DOHH2 (cell line): ENCODE measurements around the gene MAGI1.

Experiments used
- H3F3A ChIP-seq: fragments of 200-600 bp; sonication (generic), shearing (Covaris generic); 2 replicates; pipeline ENCODE4 v1.6.0; 2016; ENCODE audit warnings: antibody characterized with exemption, mild to moderate bottlenecking; ENCODE audit not compliant: control insufficient read depth, insufficient read depth
- H3K27ac ChIP-seq: fragments of 200-600 bp; sonication (generic); 2 replicates; pipeline ENCODE4 v1.5.1; 2014; ENCODE audit warnings: low read depth, mild to moderate bottlenecking, low read length, moderate library complexity
- H3K27me3 ChIP-seq: fragments of 200-600 bp; sonication (generic); 2 replicates; pipeline ENCODE4 v1.6.1; 2014; ENCODE audit warnings: mild to moderate bottlenecking, low read length, mixed read lengths; ENCODE audit not compliant: control insufficient read depth
- H3K36me3 ChIP-seq: fragments of 200-600 bp; sonication (generic); 2 replicates; pipeline ENCODE4 v1.6.1; 2014; ENCODE audit warnings: mild to moderate bottlenecking, low read length, moderate library complexity, mixed read lengths; ENCODE audit not compliant: control insufficient read depth
- H3K4me1 ChIP-seq: fragments of 200-600 bp; sonication (generic); 2 replicates; pipeline ENCODE4 v1.6.1; 2014; ENCODE audit warnings: mild to moderate bottlenecking, low read length, mixed read lengths; ENCODE audit not compliant: control insufficient read depth
- H3K4me2 ChIP-seq: fragments of 200-600 bp; sonication (generic); 2 replicates; pipeline ENCODE4 v1.6.0; 2014; ENCODE audit warnings: mild to moderate bottlenecking, low read length, moderate library complexity
- H3K4me3 ChIP-seq: fragments of 200-600 bp; sonication (generic); 2 replicates; pipeline ENCODE4 v1.5.1; 2014; ENCODE audit warnings: mild to moderate bottlenecking, low read length, mixed read lengths
- H3K79me2 ChIP-seq: fragments of 200-600 bp; sonication (generic); 2 replicates; pipeline ENCODE4 v1.6.1; 2014; ENCODE audit warnings: mild to moderate bottlenecking, low read length, mixed read lengths; ENCODE audit not compliant: control insufficient read depth
- H3K9me2 ChIP-seq: fragments of 200-600 bp; sonication (generic); replicated peaks from 2 replicates; pipeline ENCODE4 v1.6.1; 2014; ENCODE audit warnings: mild to moderate bottlenecking, low read length, mixed read lengths; ENCODE audit not compliant: control insufficient read depth
- H3K9me3 ChIP-seq: fragments of 200-600 bp; sonication (generic); 2 replicates; pipeline ENCODE4 v1.6.1; 2014; ENCODE audit warnings: antibody characterized with exemption, low read length, mixed read lengths; ENCODE audit not compliant: control insufficient read depth, insufficient read depth
- H4K20me1 ChIP-seq: fragments of 200-600 bp; sonication (generic); 2 replicates; pipeline ENCODE4 v1.6.0; 2014; ENCODE audit warnings: low read depth, mild to moderate bottlenecking, antibody characterized with exemption, low read length, moderate library complexity; ENCODE audit not compliant: control insufficient read depth, insufficient read depth
- EZH2phosphoT487 ChIP-seq: fragments of 200-600 bp; sonication (generic); IDR thresholded peaks from 2 replicates; pipeline ENCODE4 v1.6.1; 2017; ENCODE audit warnings: borderline replicate concordance, mild to moderate bottlenecking, antibody characterized with exemption, low read length, moderate library complexity, mixed read lengths
- TF ChIP-seq, protein P1 (sequence below): fragments of 200-600 bp; sonication (generic); IDR thresholded peaks from one replicate; pipeline ENCODE4 v1.5.1; 2014; ENCODE audit warnings: antibody characterized with exemption, mild to moderate bottlenecking, low read depth, low read length; ENCODE audit not compliant: poor library complexity, severe bottlenecking

The MAGI1 gene

GRCh38 chr3:65422154-65422553 lies 616.6 kb downstream of the MAGI1 start:
- Histone ChIP-seq H3K36me3 (no peaks in the 10 kb centered on the region), H3K4me3 (no peak overlapping the region), H3K9me3 (no peaks in the 10 kb centered on the region), H3K4me1 (no peaks in the 10 kb centered on the region), H3K27me3 (no peaks in the 10 kb centered on the region), H3K4me2 (no peak overlapping the region), H4K20me1 (no peaks in the 10 kb centered on the region), H3K27ac (no peak overlapping the region), H3K9me2 (no peaks in the 10 kb centered on the region), H3F3A (no peaks in the 10 kb centered on the region), H3K79me2 (no peaks in the 10 kb centered on the region)
- TF ChIP-seq EZH2phosphoT487: no peak
- TF ChIP-seq, protein P1, sequence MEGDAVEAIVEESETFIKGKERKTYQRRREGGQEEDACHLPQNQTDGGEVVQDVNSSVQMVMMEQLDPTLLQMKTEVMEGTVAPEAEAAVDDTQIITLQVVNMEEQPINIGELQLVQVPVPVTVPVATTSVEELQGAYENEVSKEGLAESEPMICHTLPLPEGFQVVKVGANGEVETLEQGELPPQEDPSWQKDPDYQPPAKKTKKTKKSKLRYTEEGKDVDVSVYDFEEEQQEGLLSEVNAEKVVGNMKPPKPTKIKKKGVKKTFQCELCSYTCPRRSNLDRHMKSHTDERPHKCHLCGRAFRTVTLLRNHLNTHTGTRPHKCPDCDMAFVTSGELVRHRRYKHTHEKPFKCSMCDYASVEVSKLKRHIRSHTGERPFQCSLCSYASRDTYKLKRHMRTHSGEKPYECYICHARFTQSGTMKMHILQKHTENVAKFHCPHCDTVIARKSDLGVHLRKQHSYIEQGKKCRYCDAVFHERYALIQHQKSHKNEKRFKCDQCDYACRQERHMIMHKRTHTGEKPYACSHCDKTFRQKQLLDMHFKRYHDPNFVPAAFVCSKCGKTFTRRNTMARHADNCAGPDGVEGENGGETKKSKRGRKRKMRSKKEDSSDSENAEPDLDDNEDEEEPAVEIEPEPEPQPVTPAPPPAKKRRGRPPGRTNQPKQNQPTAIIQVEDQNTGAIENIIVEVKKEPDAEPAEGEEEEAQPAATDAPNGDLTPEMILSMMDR: no peak

- H3K79me2 ChIP-seq: no peaks in the 10 kb centered on the region
- no peaks in the 10 kb centered on the region for H3K9me2 ChIP-seq
- no peaks in the 10 kb centered on the region for H4K20me1 ChIP-seq
- no peaks in the 10 kb centered on the region for H3F3A ChIP-seq
- H3K27me3 ChIP-seq: no peaks in the 10 kb centered on the region
- H3K36me3 ChIP-seq: no peaks in the 10 kb centered on the region
- H3K4me3 ChIP-seq: no peak overlapping the region
- H3K27ac ChIP-seq: no peak overlapping the region
- no peaks in the 10 kb centered on the region for H3K4me1 ChIP-seq
- H3K4me2 ChIP-seq: no peak overlapping the region
- H3K9me3 ChIP-seq: no peaks in the 10 kb centered on the region
- no peak for TF ChIP-seq EZH2phosphoT487
- TF ChIP-seq, protein P1: no peak
Measured at GRCh38 chr3:65419233-65419632, 619.5 kb downstream of the MAGI1 start.

DNA sequence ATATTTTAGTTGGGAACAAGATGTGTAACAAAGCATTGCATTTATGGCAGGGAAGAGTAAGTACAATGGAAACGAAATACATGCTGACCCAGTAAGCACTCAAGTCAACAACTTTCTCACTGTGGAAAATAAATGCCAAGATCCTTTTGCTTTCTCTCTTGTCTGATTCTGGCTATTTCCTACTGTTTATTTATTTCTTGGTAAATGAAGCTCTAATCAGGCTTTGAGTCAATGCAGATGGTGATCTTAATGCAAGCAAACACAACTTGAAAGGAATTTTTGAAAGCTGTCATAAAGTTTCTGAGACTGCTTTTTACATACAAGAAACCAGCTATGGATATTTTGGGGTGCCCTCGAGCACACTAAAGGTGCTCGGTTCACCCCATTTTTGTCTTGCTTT lies 624.8 kb downstream of the MAGI1 start:
- Histone ChIP-seq H3K4me1 (no peaks in the 10 kb centered on the region), H3K27ac (no peak overlapping the region), H3K9me3 (no peaks in the 10 kb centered on the region), H3K27me3 (no peaks in the 10 kb centered on the region), H4K20me1 (no peaks in the 10 kb centered on the region), H3K4me2 (no peak overlapping the region), H3K4me3 (no peak overlapping the region), H3F3A (no peaks in the 10 kb centered on the region), H3K36me3 (no peaks in the 10 kb centered on the region), H3K9me2 (no peaks in the 10 kb centered on the region), H3K79me2 (no peaks in the 10 kb centered on the region)
- TF ChIP-seq EZH2phosphoT487: no peak
- TF ChIP-seq, protein P1: no peak

- no peak overlapping the region for H3K27ac ChIP-seq
- no peaks in the 10 kb centered on the region for H3F3A ChIP-seq
- H3K9me2 ChIP-seq: no peaks in the 10 kb centered on the region
- H3K4me1 ChIP-seq: no peaks in the 10 kb centered on the region
- H4K20me1 ChIP-seq: no peaks in the 10 kb centered on the region
- TF ChIP-seq, protein P1: no peak
- TF ChIP-seq EZH2phosphoT487: no peak
- H3K36me3 ChIP-seq: no peaks in the 10 kb centered on the region
- no peak overlapping the region for H3K4me2 ChIP-seq
- H3K79me2 ChIP-seq: no peaks in the 10 kb centered on the region
- H3K9me3 ChIP-seq: no peaks in the 10 kb centered on the region
- no peaks in the 10 kb centered on the region for H3K27me3 ChIP-seq
- no peak overlapping the region for H3K4me3 ChIP-seq
Measured at GRCh38 chr3:65412588-65412987, 626.1 kb downstream of the MAGI1 start.
